Tongue (tissue), 2 donors: Measurements from ENCODE around the gene USP38. TPM values are rescaled to one million over a fixed set of nuclear protein-coding genes. Genes with fewer than 3 reads are reported as not detected.
A peak's percentile ranks its signal among the peaks of the same experiment; 100 is the strongest.
"Not testable (repeated sequence)": the region's sequence is repeated elsewhere in the genome, so short reads cannot be mapped to it uniquely, and the experiment has no call there.

Experiments used
- DNase-seq: peaks from one replicate; pipeline ENCODE4 v3.0.0-alpha.2; 2015
- total RNA-seq: library from RNA; depleted of rRNA; stranded (reverse); fragments of >200 nt; gene quantifications from one replicate; pipeline ENCODE4 v1.2.3, GENCODE V29; 2014

Gene USP38
- total RNA-seq, 1 donor from 2014 or later, result 31.4 TPM

DNA sequence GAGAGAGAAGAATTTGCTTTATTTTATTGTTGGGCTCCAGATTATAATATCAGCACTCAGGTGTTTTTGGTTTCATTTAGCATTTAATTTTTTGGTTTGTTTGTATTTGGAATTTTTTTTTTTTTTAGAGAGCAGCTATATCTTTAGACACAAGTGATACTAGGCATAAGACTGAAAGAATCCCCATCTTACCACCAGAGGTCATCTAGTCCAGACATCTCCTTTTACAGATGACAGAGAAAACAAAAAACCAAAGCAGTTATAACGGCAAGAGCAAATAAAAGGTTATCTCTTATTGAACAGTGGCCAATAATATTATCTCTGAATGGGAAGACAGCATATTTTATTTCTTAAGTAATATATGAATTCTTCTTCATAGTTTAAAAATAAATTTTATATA lies 22.8 kb downstream of the USP38 start:
- DNase-seq, result peak; percentile 49

DNA sequence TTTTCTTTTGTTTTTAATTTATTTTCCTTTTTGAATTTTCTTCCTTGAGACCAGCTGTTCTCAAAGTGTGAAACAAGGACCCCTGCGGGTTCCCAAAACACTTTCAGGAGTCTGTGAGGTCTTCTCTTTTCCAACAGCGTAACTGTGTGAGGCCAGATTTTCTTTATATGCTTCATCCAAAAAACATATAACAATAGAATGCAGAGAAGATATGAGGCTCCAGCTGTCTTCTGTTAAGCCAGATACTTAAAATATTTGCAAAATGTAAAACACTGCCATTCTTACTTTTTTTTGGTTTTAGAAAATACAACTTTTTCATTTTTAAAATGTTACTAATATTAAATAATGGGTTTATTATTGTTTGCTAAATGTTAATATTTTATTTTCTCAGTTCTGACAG lies 27.8 kb downstream of the USP38 start:
- no peak for DNase-seq

DNA sequence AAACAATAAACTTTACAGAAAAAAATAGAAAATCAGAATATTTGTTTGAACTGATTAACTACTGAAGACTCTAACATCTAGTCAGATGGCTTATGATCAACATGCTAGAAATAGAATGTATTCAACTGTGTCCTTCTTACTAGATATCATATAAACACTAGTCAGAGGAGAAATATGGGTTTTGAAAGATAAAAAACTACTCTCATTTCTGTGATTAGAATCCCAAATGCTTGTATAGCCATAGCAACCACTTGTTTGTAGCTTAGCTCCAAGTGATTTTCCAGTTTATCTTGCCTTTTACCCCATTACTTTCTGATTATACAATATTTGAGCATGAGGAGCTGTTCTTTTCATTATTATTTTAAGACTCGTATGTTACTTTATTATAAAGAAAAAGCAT lies 31.2 kb downstream of the USP38 start:
- DNase-seq, result no peak

DNA sequence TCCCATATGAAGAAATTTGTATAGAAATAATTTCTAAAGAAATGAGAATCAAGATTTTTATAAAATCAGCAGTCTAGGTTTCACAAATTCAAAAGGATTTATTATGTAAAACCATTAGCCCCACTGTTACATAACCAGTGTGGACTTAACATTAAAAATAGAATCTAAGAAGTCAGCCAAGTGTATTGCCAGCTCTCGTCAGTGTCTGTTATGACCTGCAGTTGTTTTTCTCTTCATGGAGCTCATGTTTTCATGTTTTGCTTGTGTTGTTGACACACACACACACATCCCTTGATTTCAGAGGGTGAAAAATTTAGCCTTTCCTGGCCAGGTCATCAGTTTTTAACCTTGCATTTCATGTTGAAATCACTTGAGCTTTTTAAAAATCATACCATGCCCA lies 39.5 kb downstream of the USP38 start:
- DNase-seq, result no peak

DNA sequence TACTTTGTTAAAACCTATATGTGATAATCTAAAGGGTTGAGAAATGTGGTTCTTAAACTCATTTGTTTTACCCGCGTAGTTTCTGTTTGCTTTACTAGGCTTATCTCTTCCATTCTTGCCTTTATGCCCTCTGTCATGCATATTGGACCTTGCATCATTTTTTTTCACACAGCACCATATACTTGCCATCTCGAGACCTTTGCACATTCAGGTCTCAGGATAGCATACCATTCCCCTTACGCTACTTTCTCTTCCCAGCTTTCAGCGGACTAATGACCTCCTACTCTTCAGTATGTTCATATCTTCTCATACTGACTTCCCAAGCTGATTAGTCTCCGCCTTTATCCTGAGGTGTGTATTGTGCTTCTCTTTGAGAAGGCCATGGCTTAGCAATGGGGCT lies 40.5 kb downstream of the USP38 start:
- DNase-seq, result no peak

DNA sequence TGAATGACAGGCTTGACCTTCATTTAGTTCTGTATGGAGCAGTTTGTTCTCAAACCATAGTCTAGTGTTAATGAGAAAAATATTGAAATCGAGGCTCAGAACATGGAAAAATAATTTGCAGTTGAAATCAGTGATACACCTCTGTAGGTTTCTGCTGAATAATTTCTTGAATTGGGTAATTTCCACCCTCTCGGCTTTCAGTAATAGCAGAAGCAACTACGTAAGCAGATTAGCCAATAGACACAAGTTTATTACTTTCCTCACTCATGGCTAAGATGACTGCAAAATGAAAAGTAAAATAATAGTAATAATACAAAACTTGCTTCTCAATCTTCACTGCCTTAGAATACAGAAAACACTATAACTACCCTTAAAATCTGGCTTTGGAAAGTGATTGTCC lies 46.0 kb downstream of the USP38 start:
- DNase-seq, result no peak

DNA sequence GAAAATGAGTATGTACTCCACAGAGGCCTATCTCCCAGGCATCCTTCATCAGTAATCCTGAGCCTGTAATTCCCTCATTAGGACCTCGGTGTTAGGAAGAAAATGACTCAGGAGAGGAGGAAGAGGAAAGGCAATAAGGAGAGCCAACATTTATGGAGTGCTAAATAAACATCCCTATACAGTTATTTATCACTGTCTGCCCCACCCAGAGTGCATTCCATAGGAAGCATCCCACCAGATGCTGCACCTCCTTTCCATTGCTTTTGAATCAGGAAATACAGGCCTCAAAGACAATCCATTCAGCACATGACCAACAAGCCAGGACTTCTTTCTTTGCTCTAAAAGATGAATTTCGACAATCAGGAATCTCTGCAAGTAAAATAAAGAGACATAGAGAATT lies 47.6 kb downstream of the USP38 start:
- DNase-seq, result no peak

DNA sequence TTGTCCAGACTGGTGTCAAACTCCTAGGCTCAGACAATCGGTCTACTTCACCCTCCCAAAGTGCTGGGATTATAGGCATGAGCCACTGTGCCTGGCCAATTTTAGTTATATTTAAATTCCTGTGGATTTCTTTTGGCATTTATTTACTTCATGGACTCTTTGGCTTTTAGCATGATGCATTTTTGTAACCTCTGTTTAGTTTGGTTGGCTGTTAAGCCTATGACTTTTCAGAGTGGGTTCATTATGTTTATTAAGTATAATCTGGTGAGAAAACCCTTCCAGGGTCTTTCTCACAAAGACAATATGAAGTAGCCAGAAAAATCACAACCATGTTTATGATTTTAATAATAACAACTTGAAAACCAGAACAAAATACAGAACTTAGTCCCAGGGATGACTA lies 49.4 kb downstream of the USP38 start:
- no peak for DNase-seq

DNA sequence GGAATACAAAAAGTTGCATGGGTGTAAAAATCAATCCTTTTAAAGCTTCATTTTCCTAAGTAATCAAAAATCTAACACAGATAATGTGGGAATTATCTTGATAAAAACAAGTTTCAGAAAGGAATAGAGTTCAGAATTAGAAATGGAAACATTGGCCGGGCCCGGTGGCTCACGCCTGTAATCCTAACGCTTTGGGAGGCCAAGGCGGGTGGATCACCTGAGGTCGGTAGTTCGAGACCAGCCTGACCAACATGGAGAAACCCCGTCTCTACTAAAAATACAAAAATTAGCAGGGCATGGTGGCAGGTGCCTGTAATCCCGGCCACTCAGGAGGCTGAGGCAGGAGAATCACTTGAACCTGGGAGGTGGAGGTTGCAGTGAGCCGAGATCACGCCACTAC lies 52.5 kb downstream of the USP38 start:
- not testable (repeated sequence) for DNase-seq

DNA sequence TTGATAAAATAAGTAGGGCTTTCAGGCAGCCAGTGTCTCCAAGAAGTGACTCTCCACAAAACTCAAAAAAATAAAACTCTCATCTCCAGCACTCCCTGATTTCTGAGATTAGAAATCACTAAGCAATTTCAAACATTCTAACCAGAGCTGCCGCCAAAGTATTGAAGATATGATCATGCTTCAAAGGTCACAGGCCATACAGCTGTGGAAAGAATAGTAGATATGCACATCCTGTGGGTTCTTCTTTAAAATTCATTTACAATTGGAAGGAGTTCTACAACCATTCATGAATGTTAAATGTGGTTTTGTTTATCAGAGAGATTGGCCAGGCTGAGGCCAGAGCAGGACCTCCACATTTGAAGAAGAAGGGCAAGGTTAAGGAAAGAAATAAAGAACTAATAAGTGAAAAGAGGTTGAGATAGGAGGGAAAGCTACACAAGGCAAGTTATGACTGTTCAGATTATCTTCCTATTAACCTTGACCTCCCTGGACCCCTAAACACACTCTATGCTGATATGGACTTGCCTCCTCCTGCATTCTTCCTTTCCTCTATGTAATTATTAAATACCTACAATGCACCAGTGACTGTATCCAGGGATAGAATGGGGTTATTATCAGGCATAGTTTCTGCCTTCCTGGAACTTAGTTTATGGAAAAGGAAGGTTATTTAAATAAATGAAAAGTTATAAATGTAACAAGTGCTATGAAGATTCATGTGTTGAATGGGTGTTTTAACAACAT lies 56.4 kb downstream of the USP38 start:
- DNase-seq, result no peak

DNA sequence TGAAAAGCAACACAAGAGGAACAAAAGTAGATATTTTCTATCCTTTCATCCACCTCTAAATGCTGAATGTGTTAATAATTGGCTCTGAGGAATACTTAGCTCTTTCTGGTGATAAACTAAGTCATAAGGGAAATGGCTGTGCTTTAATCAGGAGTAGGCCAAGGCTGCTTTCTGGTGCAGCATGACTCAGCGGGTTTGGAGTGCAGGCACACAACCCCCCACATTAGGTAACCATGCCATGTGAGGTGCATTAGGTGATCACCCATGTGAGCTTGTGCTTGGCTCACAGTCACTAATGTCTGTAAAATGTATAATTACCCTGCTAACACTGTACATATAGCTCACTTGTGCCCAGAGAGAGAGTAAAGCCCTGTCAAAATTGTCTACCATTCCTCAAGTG lies 57.2 kb downstream of the USP38 start:
- no peak for DNase-seq

DNA sequence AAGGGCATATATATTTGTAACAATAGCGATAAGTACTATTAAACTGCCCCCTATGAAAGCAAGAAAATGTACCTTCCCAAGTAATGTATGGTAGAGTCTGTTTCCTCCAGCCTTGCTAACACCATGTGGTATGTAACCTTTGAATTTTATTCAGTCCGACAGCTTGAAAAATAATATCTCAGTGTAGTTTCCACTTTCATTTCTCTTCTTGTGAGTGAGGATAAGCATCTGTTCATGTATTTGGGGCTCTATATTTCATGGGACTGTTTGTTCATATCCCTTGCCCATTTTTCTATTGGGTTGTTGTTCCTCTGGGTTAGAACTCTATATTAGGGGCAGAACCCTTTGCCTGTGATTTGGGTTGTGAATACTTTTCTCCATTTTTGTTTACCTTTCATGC lies 58.3 kb downstream of the USP38 start:
- no peak for DNase-seq

DNA sequence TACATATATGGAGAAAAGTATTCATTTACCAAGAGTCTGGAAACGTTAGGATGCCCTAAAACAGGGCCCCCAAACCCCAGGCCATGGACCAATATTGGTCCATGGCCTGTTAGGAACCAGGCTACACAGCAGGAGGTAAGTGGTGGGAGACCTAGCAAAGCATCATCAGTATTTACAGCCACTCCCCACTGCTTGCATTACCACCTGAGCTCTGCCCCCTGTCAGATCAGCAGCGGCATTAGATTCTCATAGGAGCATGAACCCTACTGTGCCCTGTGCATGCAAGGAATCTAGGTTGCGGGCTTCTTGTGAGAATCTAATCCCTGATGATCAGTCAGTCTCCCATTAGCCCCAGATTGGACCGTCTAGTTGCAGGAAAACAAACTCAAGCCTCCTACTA lies 62.3 kb downstream of the USP38 start:
- no peak for DNase-seq

DNA sequence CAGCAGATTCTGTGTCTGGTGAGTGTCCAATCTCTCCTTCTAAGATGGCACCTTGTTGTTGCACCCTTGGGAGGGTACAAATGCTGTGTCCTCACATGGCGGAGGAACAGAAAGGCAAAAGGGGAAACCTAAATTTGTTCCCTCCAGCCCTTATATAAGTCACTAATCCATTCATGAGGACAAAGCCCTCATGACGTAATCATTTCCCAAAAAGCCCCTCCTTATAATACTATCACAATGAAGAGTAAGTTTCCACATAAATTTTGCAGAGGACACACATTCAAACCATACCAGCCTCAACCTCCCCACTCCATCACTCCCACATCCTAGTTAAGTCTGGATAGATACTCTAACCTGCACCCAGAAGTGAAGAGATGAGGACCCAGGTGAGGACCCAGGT lies 63.1 kb downstream of the USP38 start:
- DNase-seq, result no peak

DNA sequence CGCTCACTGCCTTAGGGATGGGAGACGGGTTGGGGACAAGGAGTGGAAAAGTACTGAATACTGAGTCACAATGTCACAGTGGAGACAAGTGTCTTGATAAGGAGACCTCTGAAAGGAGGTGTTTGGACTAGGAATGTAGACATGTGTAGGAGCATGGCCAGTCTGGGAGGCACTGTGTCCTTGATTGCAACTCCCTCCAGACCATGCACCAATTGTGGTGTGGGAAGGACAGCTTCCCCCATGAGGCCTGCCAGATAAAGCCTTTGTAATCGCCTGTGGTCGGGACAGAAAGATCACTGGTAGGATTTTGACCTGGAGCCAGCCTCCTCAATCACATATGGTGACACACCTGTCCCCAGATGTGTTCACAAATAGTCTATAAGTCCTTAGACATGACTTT lies 64.1 kb downstream of the USP38 start:
- DNase-seq, result no peak

DNA sequence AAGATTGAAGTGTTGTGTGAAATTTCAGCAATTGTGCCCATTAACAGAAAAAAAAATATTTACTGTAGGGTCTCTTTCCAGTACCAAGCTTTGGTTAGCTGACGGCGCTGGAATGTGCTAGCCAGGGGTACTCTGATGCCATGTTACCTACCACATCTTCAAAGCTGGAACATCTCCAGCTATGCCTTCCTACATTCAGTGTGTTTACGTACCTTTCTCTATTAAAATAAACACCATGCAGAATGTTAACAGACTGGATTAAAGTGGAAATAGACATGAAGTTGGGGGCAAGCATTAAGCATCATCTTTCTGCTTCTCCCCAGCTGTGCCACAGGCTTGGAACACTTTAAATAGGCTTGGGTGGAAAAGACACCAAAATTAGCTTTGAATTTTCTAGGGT lies 65.9 kb downstream of the USP38 start:
- DNase-seq, result no peak

DNA sequence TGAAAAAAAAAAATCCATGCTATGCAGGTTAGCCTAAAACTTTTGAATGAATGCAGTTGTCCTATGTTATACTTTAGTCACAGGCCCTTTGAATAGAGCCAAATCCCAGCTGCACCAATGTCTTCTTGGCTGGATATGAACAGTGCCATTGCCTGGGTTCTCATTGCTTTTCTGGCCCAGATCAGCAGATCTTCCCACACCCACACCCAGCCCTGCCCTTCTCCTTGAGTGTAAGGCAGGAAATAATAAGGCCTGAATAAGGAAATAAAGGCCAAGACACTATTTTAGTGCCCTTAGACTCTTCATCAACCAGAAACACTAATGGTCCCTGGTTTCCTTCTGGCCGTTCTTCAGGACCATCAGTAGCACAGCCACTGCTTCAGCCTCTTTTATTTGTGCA lies 66.6 kb downstream of the USP38 start:
- no peak for DNase-seq

DNA sequence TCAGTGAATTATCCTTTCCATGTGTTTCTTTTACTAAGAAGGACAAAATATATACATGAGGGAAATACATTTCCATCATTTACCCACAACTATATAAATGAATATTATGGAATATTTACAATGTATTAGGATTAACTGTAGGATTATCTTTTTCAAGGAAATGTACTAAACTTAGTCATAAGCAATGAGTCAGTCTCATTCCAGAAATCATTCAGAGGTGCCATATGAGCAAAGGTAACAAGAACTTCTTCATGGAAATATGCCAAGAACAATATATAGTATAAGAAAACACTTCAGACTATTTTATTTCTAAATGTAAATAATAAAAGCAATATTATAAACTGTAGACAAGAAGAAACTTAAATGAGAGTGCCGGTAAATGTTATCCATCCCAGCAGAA lies 67.1 kb downstream of the USP38 start:
- DNase-seq, result no peak

DNA sequence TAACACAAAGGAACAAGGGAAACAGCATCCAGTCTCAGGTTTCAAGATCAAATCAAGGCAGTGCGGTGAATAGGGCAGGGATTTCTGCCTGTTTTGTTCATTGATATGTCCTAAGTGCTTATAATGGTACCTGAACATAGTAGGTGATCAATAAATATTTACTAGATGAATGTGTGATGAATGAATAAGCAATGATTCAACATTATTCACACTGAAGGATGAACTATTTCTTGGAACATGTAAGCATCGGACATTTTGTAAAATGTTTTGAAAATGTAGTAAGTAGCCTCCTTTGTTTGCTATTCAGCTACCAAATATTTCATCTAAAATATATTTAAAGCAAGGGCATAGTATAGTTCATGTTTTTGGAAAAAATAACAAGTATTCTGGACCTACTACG lies 67.8 kb downstream of the USP38 start:
- no peak for DNase-seq

DNA sequence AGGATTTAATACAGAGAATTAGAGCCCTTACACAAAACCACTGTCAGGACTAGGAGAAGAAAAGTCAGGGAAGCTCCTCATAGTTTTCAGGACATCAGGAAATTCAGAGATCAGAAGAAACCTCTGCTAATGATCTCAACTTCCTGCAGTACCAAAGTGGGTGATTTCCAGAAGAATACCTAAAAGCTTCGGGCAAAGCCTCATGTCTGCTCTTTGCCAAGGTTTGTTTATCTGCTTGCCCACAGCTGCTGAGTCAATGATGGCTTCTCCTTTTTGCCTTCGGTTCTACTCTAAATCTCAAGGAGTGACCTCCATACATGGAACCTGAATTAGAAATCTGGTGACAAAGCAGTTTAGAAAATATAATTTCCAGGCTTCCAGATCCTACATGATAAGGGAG lies 68.4 kb downstream of the USP38 start:
- no peak for DNase-seq

DNA sequence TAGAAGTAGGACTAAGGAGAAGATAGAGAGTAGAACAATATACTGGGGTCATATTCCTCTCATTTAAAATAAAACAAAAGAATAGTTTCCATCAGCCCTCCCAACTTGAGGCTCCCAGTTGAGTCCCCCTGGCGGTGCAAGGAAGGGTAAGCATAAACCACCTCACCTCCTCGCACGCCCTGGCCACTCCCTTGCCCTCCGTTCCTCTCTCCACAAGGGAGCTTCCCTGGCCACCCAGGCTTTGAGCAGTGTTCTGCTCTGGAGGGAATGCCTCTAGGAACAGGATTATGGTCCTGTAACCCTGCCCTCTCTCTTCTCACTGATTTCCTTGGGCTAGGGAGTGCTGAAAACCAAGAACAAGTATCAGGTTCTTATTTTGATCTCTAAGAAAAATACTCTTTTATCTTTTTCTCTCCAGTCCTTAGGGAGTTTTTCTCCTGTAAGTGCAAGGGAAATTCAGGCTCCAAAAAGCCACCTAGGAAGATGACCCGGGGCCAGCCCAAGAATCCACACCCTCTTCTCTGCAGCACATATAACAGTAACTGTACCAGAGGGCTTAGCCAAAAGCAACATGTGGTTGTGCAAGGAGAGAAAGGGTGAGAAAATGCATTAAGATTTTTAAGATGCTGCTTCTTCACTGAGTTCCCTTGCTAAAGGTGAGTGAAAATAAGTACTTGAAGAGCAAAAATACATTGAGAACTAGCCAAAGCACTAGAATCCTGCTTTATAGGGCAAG lies 69.9 kb downstream of the USP38 start:
- DNase-seq, result no peak

DNA sequence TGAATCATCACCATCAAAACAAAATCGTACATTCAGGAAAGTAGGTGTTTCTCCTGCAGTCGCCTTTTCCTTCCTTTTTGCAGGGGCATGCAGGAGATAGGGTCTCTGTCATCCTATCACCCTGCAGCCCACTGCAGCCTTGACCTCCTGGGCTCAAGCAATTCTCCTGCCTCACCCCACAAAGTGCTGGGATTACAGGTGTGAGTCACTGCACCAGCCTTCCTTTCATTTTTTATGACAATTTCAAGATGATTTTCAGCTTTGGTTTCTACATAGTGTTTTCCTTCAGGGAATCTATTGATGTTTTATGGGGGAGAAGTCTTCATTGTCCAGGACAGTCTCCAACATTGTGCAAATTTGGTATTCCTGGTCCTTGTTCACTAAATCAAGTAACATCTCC lies 71.7 kb downstream of the USP38 start:
- no peak for DNase-seq

DNA sequence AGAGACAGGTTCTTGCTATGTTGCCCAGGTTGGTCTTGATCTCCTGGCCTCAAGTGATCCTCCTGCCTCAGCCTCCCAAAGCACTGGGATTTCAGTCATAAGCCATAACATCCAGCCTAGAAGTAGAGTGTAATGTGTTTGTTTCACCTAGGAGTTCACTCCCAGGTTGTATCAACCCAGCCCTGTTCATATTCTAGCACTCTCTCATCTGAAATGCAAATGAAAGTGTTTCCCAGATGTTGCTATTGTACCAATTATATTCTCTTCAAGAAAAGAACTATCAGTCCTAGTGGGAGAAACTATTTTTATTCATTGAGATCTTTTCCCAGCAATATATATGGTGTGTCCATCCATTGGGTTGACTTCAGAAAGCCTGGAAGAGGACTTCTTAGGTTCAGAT lies 72.6 kb downstream of the USP38 start:
- DNase-seq, result no peak

DNA sequence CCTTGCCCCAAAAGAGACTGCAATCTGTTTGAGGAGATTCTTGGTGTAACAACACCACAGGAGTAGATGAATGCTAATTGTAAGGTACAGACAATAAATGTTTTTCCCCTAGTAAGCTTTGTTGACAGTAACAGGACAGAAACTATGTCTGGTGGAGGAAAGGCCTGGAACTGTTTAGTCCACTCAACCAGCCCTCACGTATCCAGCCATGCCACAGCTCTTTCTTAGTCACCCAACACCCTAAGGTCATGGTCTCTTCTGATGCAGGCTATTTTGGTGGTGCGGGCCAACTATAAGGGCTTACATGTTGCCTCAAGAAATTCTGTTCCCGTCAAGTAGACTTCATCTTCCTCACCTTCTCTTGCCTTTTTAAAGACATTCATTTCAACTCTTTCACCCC lies 76.0 kb downstream of the USP38 start:
- DNase-seq, result no peak
